HPDE6-E6E7 (cell line): Measurements from ENCODE around the gene TUBB4B.
"Not testable (repeated sequence)": the region's sequence is repeated elsewhere in the genome, so short reads cannot be mapped to it uniquely, and the experiment has no call there.

Source experiments
- DNase-seq: peaks from one replicate; pipeline ENCODE4 v3.0.0; 2011; ENCODE audit warnings: missing footprints; ENCODE audit errors: extremely low spot score

The TUBB4B gene

DNA sequence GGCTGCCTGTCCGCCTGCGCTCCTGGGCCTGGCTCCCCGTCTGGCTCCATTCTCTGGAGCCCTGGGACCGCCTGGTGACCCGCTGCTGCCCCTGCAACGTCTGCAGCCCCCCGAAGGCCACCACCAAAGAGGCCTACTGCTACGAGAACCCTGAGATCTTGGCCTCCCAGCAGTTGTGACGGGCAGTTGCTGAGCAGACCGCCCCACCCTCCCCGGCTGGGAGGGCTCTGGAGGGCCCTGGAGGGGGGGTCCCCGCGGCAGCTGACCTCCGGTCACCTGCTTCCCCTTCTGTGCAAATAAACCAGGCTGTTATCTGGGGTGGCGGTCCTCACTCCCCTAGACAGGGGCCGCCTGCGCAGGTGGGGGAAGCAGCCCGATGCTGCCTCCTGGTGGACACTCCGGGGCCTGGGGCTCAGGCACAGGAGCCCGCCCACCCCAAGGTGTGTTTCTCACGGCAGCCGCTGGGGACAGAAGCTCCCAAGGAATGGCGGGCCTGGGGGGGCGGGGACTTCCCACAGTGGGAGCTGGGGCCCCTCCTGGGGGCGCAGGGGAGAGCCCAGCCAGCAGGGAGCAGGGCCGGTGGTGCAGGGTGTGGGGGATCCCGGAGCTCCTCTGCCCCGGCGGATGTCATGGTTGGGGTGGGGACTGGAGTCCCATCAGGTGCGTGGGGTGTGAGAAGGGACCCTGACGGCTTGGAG is 4.7 kb upstream of the TUBB4B start:
- peak; percentile 85 for DNase-seq

DNA sequence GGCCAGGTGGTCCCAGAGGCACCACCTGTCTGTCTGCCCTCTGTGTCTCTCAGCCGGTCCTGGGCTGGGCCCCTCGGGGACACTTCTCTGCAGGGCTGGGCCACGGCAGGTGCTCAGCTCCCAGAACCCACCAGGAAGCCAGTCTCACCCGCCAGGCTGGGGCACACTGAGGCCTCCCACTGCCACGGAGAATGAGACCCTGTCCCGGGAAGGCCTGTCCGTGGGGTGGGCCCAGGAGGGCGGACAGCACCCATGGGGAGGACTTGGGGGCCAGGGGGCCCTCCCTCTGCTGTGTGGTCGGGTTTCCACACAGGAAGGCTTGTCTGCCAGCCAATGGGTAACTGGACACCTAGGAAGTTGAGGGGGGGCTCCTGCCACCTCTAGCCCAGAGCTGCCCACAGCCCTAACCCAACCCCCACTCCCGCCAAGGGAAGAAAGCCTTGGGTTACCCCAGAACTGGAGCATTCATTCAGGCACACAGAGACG is 4.1 kb upstream of the TUBB4B start:
- DNase-seq: no peak

DNA sequence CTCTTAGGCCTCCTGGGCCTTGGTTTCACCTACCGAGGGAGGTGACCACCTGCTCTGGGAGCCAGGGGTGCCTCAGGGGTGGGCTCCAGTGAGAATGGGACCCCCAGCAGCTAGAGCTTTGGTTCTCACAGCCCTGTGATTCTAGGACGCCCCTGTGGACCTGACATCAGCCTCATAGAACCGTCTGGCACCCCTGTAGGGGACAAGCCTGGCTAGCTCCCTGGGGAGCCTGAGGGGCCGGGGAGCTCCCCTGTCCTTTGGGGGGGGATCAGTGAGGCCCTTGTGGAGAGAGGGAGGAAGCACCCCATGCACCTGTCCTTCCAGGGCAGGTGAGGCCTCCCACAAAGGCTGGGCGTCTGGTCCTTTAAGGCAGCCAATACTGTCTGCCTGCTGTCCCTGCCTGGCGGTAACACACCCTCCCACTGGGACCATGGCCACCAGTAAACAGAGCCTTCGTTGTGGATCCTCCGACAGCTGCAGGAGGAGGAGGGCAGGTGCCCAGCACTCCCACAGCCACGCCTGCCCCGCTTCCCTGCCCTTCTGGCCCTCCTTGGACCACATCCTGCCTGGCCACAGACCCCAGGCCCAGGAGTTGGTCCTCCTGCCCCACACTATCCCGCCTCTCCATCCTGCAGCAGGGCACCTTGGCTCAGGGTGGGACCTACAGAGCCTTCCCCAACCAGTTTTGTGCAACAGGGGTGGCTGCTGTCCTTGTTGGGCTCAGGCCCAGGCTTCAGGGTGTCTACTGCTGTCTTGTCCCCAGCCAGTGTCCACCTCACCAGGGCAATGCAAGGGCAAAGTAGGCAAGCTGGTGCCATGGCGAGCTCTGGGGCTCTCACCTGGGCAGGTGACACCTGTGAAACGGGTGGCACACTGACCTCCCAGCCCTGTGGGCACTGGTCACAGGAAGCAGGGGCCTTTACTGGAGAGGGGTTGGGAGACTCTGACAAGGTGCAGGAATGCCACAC is 3.0 kb upstream of the TUBB4B start:
- DNase-seq: no peak

DNA sequence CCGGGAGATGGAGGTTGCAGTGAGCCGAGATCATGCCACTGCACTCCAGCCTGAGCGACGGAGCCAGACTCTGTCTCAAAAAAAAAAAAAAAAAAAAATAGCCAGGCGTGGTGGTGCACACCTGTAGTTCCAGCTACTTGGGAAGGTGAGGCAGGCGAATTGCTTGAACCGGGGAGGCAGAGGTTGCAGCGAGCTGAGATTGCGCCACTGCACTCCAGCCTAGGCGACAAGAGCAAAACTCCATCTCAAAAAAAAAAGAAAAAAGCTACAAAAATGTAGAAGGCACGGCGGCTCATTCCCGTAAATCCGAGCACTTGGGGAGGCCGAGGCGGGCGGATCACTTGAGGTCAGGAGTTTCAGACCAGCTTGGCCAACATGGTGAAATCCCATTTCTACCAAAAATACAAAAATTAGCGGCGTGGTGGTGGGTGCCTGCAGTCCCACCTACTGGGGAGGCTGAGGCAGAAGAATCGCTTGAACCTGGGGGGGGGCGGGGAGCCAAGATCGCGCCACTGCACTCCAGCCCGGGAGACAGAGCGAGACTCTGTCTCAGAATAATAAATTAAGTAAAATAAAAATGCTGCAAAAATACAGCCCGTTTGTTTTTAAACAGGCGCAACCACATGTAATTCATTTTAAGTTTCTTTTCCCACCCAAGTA is 1.4 kb upstream of the TUBB4B start:
- DNase-seq: not testable (repeated sequence)

DNA sequence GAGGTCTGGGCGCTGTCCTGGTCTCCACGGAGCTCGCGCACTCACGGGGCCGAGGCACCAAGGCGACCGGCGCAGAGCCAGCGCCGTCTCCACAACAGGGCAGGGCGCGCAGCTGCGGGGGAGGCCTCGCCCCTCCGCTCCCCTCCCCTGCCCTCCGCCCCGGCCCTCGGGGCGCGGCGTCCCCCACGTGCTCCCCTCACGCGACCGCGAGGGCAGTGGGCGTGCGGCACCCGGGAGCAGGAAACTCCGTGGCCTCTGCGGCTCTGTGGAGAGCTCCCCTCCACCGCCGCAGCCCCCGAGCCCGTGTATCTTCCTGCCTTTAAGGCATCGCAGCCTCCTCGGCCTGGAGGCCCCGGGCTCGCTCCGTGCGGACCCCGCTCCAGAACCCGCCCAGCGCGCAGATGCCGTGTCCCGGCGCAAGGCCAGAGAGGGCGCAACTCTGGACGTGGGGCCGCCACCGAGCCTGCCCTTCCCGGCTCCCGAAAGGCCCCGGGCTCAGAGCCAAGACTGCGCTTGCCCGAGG is 708 bp upstream of the TUBB4B start:
- DNase-seq: no peak

DNA sequence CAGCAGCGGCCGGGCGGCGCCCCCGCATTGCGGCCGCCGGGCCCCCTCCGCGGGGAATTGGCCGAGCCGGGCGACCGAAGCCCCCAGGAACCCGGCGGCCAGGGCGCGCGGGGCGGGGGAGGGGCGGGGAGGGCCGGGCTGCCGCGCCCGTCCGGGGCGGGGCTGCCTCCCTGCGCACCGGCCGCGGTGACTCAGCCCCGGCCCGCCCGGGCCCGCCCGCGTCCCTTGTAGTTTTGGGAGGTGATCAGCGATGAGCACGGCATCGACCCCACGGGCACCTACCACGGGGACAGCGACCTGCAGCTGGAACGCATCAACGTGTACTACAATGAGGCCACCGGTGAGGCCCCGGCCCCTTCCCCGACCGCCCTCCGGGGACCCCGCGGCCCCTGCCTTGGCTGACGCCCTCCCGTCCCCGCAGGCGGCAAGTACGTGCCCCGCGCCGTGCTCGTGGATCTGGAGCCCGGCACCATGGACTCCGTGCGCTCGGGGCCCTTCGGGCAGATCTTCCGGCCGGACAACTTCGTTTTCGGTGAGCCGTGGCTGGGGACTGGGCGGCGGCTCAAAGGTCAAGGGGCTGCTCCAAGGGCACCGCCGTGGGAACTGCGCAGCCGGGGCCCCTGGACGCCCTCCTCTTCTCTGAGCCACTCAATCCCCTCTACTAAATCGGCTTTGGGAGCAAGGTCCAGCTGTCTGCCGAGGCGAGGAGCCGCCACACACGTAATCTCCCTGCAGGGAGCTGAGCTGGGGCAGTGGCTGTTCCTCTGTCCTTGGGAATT is 592 bp downstream of the TUBB4B start:
- peak; percentile 67 for DNase-seq

DNA sequence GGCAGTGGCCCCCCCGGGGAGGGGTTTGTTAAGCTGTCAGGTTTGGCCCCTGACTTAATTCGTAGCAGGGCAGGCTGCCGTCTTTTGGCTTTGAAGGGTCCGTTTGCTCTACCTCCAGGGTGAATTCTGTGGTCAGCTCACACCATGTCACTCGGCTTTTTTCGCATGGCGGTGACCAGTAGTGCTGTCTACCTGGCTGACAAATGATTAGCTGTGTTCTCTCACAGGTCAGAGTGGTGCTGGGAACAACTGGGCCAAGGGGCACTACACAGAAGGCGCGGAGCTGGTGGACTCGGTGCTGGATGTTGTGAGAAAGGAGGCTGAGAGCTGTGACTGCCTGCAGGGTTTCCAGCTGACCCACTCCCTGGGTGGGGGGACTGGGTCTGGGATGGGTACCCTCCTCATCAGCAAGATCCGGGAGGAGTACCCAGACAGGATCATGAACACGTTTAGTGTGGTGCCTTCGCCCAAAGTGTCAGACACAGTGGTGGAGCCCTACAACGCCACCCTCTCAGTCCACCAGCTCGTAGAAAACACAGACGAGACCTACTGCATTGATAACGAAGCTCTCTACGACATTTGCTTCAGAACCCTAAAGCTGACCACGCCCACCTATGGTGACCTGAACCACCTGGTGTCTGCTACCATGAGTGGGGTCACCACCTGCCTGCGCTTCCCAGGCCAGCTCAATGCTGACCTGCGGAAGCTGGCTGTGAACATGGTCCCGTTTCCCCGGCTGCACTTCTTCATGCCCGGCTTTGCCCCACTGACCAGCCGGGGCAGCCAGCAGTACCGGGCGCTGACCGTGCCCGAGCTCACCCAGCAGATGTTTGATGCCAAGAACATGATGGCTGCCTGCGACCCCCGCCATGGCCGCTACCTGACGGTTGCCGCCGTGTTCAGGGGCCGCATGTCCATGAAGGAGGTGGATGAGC is 1.4 kb downstream of the TUBB4B start:
- DNase-seq: no peak

DNA sequence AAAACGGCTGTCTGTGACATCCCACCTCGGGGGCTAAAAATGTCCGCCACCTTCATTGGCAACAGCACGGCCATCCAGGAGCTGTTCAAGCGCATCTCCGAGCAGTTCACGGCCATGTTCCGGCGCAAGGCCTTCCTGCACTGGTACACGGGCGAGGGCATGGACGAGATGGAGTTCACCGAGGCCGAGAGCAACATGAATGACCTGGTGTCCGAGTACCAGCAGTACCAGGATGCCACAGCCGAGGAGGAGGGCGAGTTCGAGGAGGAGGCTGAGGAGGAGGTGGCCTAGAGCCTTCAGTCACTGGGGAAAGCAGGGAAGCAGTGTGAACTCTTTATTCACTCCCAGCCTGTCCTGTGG is 2.2 kb downstream of the TUBB4B start:
- DNase-seq: not testable (repeated sequence)

DNA sequence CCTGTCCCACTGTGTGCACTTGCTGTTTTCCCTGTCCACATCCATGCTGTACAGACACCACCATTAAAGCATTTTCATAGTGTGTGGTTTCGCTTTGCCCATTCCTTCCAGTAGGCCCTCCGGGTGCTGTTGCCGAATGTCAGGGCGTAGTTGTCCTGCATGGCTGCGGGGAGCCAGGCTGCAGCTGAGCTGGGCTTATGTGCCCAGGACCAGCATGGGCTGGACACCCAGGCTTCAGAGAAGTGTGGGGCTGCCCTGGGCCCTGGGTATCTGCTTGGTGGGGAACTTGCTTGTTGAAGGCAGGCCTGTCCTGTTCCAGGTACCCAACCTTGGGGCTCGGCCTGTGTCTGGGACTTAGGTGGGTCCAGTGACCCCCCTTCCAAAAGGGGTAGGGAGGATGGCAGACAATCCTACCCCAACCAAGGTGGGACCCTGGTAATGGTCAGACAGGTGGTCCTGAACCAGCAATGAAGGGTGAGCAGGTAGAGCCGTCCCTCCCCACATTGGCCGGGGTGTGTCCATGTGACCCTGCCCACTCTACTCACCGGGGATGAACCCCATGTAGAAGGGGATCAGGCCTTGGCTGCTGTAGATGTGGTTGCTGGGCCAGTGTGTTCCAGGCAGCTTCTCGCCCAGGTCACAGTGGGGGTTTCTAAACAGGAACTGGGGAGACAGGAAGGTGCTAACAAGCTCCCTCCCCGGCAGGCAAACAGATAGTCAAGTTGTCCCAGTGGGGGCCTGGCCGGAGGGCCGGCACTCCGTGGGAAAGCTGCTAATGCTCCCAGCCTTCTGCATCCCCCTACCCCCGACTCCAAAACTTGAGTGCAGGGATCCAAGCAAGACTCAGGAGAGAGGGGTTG is 2.8 kb downstream of the TUBB4B start:
- no peak for DNase-seq

DNA sequence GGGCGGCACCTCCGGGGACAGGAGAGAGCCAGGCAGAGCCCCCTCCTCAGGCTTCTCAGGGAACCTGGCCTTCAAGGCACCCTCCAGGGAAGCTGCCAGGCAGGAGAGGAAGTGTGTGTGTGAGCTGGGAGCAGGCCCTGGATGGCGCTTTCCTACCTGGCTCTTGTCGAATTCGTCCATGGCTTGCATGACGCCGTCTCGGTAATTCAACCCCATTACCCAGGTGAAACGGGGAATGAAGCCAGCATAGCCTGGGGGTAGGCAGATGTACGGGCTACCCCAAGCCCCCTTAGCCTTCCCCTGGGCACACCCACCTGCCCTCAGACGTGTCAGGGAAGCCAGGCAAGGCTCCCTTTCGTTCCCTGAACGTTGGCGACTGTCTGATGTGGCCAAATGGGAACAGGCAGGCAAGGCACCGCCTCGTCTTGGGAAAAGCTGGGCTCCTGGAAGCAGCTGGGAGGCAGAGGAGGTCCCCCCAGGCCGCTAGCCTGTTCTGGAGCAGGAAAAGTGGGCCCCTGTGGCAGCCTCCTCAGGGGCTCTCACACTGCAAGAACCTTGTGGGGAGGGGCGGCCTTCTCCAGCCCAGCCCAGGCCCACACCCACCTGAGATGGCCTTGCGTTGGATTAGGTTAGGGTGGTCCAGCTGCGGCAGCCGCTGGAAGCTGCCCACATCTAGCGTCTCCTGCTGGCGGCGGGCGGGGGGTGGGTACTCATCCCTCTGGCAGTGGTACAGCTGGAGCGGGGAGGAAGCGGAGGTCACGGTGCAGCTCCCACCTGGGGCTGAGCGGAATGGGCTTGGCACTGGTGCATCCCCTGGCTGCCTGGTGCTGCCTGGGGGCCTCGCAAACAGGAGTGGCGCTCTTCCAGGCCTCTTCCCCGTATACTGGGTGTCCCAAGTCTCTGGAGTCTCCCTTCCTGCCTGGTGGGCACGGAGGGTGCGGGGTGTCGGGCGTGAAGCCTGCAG is 3.7 kb downstream of the TUBB4B start:
- DNase-seq: no peak

DNA sequence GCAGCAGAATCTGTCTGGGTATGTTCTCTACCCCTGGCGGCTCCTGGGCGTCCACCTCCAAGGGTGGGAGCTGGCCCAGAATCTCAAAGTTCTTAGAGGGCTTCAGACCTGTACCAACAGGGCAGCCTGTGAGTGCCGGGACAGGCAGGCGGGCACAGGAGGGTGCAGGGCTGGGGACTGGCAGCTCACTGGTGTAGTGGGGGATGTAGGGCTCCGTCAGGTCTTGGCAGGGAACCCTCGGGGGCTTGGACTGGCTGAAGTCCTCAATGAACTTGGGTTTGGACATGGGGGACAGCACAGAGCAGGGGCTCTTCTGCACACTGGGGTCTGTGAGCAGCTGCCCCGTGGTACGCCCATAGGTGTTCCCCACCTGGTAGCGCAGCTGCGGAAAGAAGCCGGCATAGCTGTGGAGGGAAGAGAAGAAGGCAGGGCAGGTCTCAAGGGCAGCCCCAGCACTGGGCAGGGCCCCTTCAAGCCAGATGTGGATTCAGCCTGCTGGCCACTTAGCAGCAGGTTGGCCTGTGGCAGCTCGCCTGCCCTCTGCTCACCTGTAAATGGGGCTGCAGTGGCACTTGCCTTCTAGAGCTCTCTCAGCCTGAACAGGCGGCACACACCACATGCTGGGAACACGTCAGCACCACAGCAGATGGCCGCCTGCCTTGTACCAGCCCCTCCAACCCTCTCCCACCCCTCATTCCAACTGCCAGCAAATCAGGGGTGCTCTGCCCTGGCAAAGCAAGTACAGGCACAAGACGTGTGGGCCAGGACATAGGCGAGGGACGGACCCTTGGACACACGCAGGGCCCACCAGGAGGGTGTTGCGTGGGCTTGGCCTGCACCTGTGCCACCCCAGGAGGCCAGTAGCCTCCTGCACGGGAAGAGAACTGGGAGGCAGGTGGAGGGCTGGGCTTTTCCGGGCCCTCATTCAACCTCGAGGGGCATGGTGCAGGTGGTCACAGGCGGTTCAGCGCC is 4.6 kb downstream of the TUBB4B start:
- DNase-seq: no peak

DNA sequence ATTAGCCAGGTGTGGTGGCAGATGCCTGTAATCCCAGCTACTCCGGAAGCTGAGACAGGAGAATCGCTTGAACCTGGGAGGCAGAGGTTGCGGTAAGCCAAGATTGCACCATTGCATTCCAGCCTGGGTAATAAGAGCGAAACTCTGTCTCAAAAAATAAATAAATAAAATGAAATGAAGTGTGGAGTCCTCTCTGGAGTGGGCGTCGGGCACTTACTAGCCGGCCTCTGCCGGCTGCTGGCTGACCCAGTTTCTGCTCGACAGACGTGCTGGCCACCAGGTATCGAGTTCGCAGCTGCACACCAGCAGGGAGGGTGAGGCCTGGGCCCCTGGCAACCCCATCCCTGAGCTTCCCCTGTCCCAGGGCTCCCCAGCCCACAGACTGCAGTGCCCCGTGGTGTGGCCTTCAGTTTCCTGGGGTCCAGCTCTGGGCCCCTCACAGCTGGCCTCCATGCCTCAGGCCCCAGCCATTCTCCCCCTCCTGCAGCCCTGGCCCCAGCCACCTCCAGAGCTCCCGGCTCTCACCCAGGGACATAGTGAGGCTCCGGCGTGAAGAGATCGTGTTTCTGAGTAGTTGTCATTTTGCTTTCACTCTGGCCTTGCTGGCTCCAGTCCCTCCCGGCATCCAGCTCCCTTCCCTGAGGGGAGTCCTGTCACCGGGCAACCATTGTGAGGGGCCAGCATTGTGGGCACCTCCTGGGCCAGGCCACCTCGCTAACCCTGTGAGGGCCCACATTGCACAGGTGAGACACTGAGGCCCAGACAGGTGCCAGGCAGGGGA is 6.2 kb downstream of the TUBB4B start:
- no peak for DNase-seq

DNA sequence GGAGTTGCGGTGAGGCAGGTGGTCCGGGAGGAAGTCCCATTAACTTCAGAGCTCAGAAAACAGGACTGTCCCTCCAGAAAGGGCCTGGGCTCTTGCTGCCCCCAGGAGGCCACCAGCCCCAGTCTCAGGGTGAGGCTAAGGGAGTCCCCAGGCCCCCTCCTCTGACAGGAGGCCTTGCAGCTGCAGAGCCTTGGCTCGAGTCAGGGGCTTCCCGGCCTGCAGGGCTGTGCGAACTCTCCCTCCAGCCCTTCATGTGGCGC is 6.8 kb downstream of the TUBB4B start:
- DNase-seq: no peak

DNA sequence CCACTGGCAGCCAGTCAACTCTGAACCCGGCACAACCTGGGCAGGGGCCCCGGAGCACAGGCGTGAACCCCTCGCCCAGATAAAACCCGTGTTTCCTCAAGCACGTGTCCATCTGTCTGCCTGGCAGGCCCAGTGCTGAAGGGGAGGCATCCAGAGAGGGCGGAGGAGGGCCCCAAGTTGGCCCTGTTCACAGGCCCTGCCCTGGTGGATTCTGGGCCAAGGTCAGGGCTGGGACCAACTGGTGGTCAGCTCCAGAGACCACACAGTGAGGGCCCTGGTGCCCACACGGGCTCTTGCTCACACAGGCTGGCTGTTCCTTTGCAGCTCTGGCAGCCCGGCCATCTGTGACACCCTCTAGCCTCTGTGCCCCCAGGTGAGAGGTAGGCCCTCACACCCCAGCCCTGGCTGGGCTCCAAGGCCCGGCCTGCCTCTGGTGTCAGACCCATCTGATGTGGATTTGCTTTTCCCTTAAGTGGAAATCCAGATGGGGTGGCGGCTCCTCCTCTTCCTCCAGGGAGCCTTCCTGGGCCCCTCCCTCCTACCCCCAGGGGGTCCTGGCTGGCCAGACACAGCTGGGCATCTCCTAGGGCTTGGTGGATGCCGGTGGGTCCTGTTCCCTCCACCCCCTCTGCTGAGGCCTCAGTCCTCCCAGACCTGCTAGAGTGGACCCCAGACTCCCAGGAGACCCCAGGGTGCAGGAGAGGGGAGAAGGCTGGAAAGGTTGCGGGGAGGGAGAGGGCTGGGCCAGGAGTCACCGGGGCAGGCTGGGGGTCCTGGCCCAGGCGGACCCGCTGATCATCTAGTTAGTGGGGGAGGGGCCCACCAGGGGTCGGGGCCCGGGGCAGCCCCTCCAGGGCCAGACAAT is 9.5 kb downstream of the TUBB4B start:
- no peak for DNase-seq

DNA sequence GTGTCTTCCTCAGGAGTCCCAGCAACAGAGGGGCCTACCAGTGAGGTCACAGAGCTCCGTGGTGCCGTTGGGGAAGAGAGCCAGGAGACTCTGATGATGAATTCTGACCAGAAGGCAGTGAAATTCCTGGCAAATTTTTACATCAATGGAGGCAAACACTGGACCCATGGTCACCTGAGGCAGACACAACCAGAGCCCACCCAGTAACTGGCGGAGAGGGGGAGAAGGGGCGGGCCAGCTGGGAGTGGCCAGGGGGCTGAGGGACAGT is 10.0 kb downstream of the TUBB4B start, which contains the start of gene STPG3:
Gene STPG3, plus strand, starts transcription at position 93 of the 268 bp plus-strand sequence. Its CDS starts 1 bp downstream, at position 94.
- DNase-seq: no peak
